NCI-H2227 treated with DMSO at 0.1 percent for 48 hours (cell line): ENCODE measurements around the gene SUPT7L.
A peak's percentile ranks its signal among the peaks of the same experiment; 100 is the strongest.

Experiments
- DNase-seq: peaks from one replicate; lab custom pipeline; 2025; lab: John Stamatoyannopoulos, UW

The SUPT7L gene

DNA sequence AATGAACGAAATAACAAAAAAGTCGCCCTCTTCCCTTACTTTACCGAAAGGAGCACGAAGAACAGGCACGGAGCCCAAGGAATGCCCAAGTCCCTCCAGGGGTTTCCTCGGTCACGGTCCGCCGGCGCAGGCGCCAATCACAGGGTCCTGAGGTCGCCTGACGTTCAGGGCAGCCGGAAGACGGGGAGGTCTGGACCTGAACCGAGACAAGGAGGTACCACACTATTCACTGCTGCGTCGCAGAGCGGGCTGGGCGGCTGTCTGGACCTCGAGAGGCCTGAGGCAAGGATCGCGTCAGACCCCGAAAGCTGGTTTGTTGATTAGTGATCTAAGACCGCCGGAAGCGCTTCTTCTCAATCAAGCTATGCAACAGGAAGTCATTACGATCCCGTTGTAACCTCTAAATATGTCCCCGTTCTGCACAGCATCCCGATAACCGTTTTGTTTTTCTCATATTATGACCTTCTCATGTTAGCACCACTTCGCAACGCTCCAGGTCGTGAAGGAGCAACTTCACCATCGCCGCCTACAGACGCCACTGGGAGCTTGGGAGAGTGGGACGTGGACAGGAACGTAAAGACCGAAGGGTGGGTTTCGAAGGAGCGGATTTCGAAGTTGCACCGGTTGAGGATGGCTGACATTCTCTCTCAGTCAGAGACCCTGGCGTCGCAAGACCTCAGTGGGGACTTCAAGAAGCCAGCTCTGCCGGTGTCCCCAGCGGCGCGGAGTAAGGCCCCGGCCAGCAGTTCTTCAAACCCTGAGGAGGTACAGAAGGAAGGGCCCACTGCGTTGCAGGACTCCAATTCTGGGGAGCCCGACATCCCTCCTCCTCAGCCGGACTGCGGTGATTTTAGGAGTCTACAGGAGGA lies at the start of gene SUPT7L, which contains the start of gene SLC4A1AP:
Gene SUPT7L (minus strand): TSS at position 330 of the 869 bp plus-strand sequence. CDS start 1,422 bp downstream, outside the sequence.
Gene SLC4A1AP (plus strand): TSS at position 605 of the 869 bp plus-strand sequence. CDS start 26 bp downstream, at position 631.
- peak; percentile 83 for DNase-seq

GRCh38 chr2:27713201-27713600 lies 49.8 kb upstream of the SUPT7L start:
- DNase-seq: no peak

GRCh38 chr2:27712522-27712921 lies 49.1 kb upstream of the SUPT7L start:
- DNase-seq: no peak

GRCh38 chr2:27711804-27712203 lies 48.4 kb upstream of the SUPT7L start:
- DNase-seq: no peak

- no peak for DNase-seq
These were observed 47.4 kb upstream of the SUPT7L start for GRCh38 chr2:27710640-27711430.

- DNase-seq: no peak
These were observed 46.7 kb upstream of the SUPT7L start for GRCh38 chr2:27709960-27710575.

- no peak for DNase-seq
These were observed 45.9 kb upstream of the SUPT7L start for GRCh38 chr2:27709326-27709725.

GRCh38 chr2:27708666-27709065 lies 45.3 kb upstream of the SUPT7L start:
- DNase-seq: no peak

- no peak for DNase-seq
These were observed 44.8 kb upstream of the SUPT7L start for GRCh38 chr2:27708257-27708654.

DNA sequence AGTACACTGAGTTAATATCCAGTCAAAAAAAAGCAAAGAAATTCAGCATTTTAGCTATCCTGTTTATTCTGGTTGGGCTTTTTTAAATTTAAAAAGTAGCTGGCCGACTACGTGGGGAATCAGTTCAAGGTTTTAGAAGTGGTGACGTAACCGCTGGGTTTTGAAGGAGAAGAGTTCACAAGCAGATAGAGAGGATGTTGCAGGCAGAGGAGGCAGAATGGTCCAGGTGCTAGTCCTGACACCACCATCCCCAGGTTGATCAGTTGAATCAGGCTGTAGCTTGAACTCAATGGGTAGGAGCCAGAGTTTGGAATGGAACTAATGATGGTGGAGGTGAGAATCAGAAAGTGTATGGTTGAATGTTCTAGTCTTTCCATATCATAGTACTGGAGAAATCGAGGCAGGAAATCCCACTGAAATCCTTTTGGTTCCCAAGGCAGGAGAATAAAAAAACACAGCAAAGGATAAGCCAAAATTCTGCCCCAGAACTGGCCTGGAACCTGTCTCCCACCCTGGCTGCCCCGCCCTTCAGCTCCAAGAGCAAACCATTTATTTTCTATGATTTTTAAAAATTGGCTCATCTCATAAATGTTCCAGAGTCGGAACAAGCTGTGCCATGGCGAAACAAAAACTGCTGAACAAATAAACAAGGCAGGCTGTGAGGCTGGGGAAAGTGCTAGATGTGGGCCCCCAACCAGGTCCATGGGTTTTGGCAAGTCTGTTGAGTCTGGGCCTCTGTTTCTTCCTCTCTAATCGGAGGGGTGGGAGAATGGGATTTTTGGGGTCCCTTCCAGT lies 44.2 kb upstream of the SUPT7L start:
- DNase-seq: no peak

GRCh38 chr2:27705851-27706622 lies 42.6 kb upstream of the SUPT7L start:
- no peak for DNase-seq

DNA sequence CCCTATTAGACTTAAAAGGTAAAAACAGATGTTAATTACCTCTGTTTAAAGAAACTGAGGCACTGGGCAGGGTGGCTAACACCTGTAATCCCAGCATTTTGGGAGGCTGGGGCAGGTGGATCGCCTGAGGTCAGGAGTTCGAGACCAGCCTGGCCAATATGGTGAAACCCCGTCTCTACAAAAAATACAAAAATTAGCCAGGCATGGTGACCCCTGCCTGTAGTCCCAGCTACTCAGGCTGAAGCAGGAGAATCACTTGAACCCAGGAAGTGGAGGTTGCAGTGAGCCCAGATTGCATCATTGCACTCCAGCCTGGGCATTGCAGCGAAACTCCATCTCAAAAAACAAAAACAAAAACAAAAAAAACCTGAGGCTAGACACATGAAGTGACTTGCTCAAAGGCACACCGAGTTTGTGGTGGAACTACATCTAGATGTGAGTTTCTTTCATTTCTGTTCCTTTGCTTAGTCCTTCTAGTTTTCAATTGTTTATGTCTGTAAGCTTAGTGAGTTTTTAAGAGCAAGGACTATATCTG lies 41.0 kb upstream of the SUPT7L start:
- no peak for DNase-seq

DNA sequence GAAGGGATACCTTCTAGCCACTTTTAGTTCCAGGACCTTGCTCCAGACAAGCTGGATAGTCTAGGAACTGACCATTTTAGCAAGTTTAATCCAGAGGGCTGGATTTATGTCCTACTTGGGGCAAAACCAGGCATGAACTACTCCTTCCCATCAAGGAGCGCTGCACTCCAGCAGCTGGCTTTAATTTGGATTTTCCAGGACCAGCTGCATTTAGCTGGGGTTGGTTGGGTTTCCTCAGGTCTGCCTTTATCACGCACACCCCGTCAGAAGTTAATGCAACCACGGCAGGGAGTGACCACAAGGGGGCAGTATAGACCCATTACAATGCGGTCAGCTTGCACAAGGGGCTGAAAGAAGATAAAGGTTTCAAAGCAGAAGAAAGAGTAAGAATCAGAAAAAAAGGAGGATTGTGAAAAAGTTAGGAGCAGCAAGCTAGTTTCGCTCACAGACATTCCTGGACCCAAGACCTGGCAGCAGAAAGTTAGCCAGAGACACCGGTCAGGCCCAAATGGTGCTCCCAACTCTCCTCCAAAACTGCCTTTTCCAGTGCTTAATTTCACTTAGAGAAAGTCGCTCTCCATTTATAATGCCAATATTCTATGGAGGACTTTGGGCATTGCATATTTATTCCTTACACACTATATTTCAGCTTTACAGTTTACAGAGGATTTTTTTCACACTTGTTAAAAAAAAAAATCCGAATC lies 40.4 kb upstream of the SUPT7L start:
- DNase-seq: peak; percentile 82

GRCh38 chr2:27702302-27702701 lies 38.9 kb upstream of the SUPT7L start:
- DNase-seq: no peak

- no peak for DNase-seq
These were observed 38.3 kb upstream of the SUPT7L start for GRCh38 chr2:27701676-27702075.

DNA sequence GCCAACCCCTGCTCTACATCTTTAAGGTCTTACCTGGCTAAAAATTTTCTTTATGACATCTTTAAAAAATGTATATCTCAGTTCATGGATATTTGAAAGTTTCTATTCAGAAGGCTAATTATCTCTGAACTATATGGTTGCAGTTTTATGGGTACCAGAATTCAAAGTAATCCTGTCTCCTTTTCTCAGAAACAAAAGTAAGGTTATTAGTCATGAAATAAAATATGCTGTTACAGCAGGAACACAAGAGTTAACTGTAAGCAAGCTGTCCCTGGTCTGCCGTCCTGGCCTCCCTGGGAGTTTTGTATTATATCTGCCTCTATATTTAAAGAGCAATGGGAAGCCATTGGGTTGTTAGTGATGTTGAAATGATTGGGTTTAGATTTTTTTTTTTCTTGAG lies 34.2 kb upstream of the SUPT7L start:
- no peak for DNase-seq

- DNase-seq: no peak
These were observed 26.6 kb upstream of the SUPT7L start for GRCh38 chr2:27690052-27690451.

DNA sequence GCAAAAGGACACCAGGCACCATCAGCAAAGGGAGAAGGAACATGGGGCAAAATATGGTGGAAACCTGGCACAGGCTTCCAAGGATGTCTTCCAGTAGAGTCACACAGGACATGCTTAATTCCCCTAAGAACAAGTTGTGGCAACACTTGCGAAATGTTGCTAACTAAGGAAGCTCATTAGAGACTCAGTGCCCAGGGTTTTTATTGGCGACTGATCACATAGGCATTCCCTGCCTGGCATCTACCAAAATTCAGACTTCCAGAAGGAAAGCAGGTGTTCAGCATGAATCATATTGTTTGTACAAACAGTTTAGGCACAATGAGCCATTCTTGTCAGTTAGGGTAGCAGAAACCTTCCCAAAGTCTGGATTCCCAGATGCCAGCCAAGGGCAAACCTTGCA lies 26.0 kb upstream of the SUPT7L start:
- DNase-seq: no peak

GRCh38 chr2:27687232-27687631 lies 23.8 kb upstream of the SUPT7L start:
- DNase-seq: no peak

DNA sequence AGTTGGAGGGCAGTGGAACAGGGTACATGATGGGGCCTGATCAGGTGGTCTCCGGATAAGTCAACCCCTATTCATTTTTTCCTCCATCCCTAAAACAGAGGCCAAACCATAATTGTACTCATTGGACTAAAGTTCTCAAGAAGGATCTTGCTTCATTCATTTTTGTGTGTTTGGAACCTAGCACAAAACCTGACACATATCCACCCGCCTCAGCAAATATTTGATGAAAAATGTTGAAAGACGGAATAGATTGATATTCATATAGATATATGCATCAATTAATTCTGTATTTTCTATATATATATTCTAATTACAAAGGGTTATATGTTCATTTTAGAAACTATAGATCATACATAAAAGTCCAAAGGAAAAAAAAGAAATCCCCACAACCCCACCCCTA lies 22.2 kb upstream of the SUPT7L start:
- DNase-seq: no peak
